Measurements from ENCODE around the gene SLC7A9. TPM values are rescaled to one million over a fixed set of nuclear protein-coding genes. Genes with fewer than 3 reads are reported as not detected.
"Not testable (repeated sequence)": the region's sequence is repeated elsewhere in the genome, so short reads cannot be mapped to it uniquely, and the experiment has no call there.

The SLC7A9 gene
- total and polyA plus RNA-seq, 2 of the 13 experiments (the other 11 are each of a cell fraction or from before 2014, with no cell fraction given): 4.7 to 8.3 TPM

GRCh38 chr19:32886241-32886640, 16.7 kb upstream of the SLC7A9 start (continued):
- TF ChIP-seq PBX2 (CRISPR knock-in tag; IDR thresholded peaks at IDR 0.05): no peak
- TF ChIP-seq TRIM24 (CRISPR knock-in tag; IDR thresholded peaks at IDR 0.05): no peak
- TF ChIP-seq ZNF710 (CRISPR knock-in tag; IDR thresholded peaks at IDR 0.05; ENCODE audit: borderline replicate concordance): no peak
- TF ChIP-seq HINFP (CRISPR knock-in tag; IDR thresholded peaks at IDR 0.05; ENCODE audit: low read depth): no peak
- TF ChIP-seq ZNF720 (CRISPR knock-in tag; IDR thresholded peaks at IDR 0.05): no peak
- TF ChIP-seq ZNF724P (CRISPR knock-in tag; IDR thresholded peaks at IDR 0.05; ENCODE audit: borderline replicate concordance): no peak
- no peak for TF ChIP-seq TEAD2 (CRISPR knock-in tag; IDR thresholded peaks at IDR 0.05)
- TF ChIP-seq ZNF263 (CRISPR knock-in tag; IDR thresholded peaks at IDR 0.05): no peak

- H3K4me1 ChIP-seq (ENCODE audit: insufficient read depth, low read length); H3K27me3 ChIP-seq (ENCODE audit: control insufficient read depth in 1 of 2, insufficient read depth in 2 of 2, low read length in 2 of 2); CTCF ChIA-PET (ENCODE audit: low intra/inter-chr PET ratio, low total read pairs); H3K9me3 ChIP-seq (ENCODE audit: low read length); H4K20me1 ChIP-seq (ENCODE audit: insufficient read depth, low read length); H3K27ac ChIP-seq (ENCODE audit: extremely low read length, insufficient read depth, low read length); ATAC-seq; H2AFZ ChIP-seq (ENCODE audit: low read length); intact Hi-C loops (cut with micrococcal nuclease; ENCODE audit: unreplicated experiment); POLR2A ChIA-PET; H3K36me3 ChIP-seq (replicated peaks in 1 of 2; ENCODE audit: control insufficient read depth in 1 of 2, insufficient read depth in 2 of 2, low read length in 2 of 2); H3K4me3 ChIP-seq (replicated peaks in 1 of 3; ENCODE audit: insufficient read depth in 1 of 3, low read depth in 2 of 3, low read length in 3 of 3); H3K9ac ChIP-seq (ENCODE audit: insufficient read depth, low read depth, low read length); FAIRE-seq; BruUV-seq (replicated peaks); DNase-seq (ENCODE audit: low spot score); H3K4me2 ChIP-seq (ENCODE audit: low read depth, low read length); in situ Hi-C loops (cut with HindIII; ENCODE audit: extremely low pct_ligation_motif_present, low pct_unique_long_range_greater_than_20kb); H3K79me2 ChIP-seq (ENCODE audit: insufficient read depth, low read length): not testable (repeated sequence)
- WGBS (ENCODE audit: low lambda C conversion rate): 88% methylated on average over 5 of the region's 5 CpGs
Observed at GRCh38 chr19:32885255-32885654, 15.7 kb upstream of the SLC7A9 start.
